Measurements from ENCODE around the gene SYT13.

Gene SYT13

GRCh38 chr11:45208135-45208534 is 78.0 kb downstream of the SYT13 start:
- Histone ChIP-seq H3K9me3 (ENCODE audit: insufficient read depth, low read length) (no peaks in the 10 kb centered on the region), H3K27me3 (ENCODE audit: low read depth, low read length) (no peaks in the 10 kb centered on the region), H3K9ac (ENCODE audit: low read length) (no peak overlapping the region), H3K36me3 (replicated peaks; ENCODE audit: low read depth, low read length) (no peaks in the 10 kb centered on the region), H4K20me1 (ENCODE audit: insufficient read depth, low read length) (no peaks in the 10 kb centered on the region), H3K4me1 (ENCODE audit: low read length) (no peaks in the 10 kb centered on the region), H3K4me3 (ENCODE audit: low read length) (no peak overlapping the region), H3K27ac (ENCODE audit: low read length) (no peak overlapping the region), H2AFZ (ENCODE audit: low read depth, low read length) (no peak overlapping the region), H3K79me2 (ENCODE audit: low read length) (no peaks in the 10 kb centered on the region), H3K4me2 (ENCODE audit: low read length) (no peak overlapping the region)
- TF ChIP-seq EZH2phosphoT487 (IDR thresholded peaks at IDR 0.05; ENCODE audit: low read depth): no peak
- TF ChIP-seq, protein P1, sequence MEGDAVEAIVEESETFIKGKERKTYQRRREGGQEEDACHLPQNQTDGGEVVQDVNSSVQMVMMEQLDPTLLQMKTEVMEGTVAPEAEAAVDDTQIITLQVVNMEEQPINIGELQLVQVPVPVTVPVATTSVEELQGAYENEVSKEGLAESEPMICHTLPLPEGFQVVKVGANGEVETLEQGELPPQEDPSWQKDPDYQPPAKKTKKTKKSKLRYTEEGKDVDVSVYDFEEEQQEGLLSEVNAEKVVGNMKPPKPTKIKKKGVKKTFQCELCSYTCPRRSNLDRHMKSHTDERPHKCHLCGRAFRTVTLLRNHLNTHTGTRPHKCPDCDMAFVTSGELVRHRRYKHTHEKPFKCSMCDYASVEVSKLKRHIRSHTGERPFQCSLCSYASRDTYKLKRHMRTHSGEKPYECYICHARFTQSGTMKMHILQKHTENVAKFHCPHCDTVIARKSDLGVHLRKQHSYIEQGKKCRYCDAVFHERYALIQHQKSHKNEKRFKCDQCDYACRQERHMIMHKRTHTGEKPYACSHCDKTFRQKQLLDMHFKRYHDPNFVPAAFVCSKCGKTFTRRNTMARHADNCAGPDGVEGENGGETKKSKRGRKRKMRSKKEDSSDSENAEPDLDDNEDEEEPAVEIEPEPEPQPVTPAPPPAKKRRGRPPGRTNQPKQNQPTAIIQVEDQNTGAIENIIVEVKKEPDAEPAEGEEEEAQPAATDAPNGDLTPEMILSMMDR (IDR thresholded peaks at IDR 0.05; ENCODE audit: low read depth, low read length): no peak

DNA sequence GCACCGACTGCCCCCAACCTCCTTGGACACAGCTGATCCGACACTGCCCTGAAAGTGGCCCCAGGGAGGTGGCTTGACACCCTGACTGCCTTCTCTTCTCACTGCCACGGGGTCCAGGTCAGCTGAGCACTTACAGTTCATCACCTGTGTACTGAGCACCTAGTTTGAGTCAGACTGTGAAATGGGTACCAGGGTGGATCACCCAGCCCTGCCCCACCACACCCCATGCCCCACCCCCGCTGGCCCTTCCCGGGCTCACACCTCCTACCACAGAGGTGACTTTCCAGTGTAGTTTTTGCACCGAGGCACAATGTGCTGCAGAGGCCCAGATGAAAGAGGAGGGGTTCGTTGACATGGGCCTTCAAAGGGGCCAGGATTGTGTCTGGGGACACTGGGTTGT is 80.2 kb downstream of the SYT13 start:
- H3K4me1 ChIP-seq (ENCODE audit: low read length): no peaks in the 10 kb centered on the region
- H3K36me3 ChIP-seq (replicated peaks; ENCODE audit: low read depth, low read length): no peaks in the 10 kb centered on the region
- H3K27me3 ChIP-seq (ENCODE audit: low read depth, low read length): no peaks in the 10 kb centered on the region
- no peaks in the 10 kb centered on the region for H3K9me3 ChIP-seq (ENCODE audit: insufficient read depth, low read length)
- no peak overlapping the region for H2AFZ ChIP-seq (ENCODE audit: low read depth, low read length)
- H3K4me2 ChIP-seq (ENCODE audit: low read length): no peak overlapping the region
- no peak overlapping the region for H3K9ac ChIP-seq (ENCODE audit: low read length)
- no peak overlapping the region for H3K27ac ChIP-seq (ENCODE audit: low read length)
- H3K79me2 ChIP-seq (ENCODE audit: low read length): no peaks in the 10 kb centered on the region
- TF ChIP-seq, protein P1 (IDR thresholded peaks at IDR 0.05; ENCODE audit: low read depth, low read length): no peak
- no peak for TF ChIP-seq EZH2phosphoT487 (IDR thresholded peaks at IDR 0.05; ENCODE audit: low read depth)
- H3K4me3 ChIP-seq (ENCODE audit: low read length): no peak overlapping the region
- no peaks in the 10 kb centered on the region for H4K20me1 ChIP-seq (ENCODE audit: insufficient read depth, low read length)

- no peak overlapping the region for H3K9ac ChIP-seq (ENCODE audit: low read length)
- H4K20me1 ChIP-seq (ENCODE audit: insufficient read depth, low read length): no peaks in the 10 kb centered on the region
- H3K36me3 ChIP-seq (replicated peaks; ENCODE audit: low read depth, low read length): no peaks in the 10 kb centered on the region
- no peak for TF ChIP-seq EZH2phosphoT487 (IDR thresholded peaks at IDR 0.05; ENCODE audit: low read depth)
- TF ChIP-seq, protein P1 (IDR thresholded peaks at IDR 0.05; ENCODE audit: low read depth, low read length): no peak
- no peaks in the 10 kb centered on the region for H3K9me3 ChIP-seq (ENCODE audit: insufficient read depth, low read length)
- no peaks in the 10 kb centered on the region for H3K4me1 ChIP-seq (ENCODE audit: low read length)
- no peaks in the 10 kb centered on the region for H3K27me3 ChIP-seq (ENCODE audit: low read depth, low read length)
- no peak overlapping the region for H3K4me2 ChIP-seq (ENCODE audit: low read length)
- H2AFZ ChIP-seq (ENCODE audit: low read depth, low read length): no peak overlapping the region
- H3K79me2 ChIP-seq (ENCODE audit: low read length): no peaks in the 10 kb centered on the region
- H3K4me3 ChIP-seq (ENCODE audit: low read length): no peak overlapping the region
- H3K27ac ChIP-seq (ENCODE audit: low read length): no peak overlapping the region
Measured at GRCh38 chr11:45204761-45205160, 81.4 kb downstream of the SYT13 start.

DNA sequence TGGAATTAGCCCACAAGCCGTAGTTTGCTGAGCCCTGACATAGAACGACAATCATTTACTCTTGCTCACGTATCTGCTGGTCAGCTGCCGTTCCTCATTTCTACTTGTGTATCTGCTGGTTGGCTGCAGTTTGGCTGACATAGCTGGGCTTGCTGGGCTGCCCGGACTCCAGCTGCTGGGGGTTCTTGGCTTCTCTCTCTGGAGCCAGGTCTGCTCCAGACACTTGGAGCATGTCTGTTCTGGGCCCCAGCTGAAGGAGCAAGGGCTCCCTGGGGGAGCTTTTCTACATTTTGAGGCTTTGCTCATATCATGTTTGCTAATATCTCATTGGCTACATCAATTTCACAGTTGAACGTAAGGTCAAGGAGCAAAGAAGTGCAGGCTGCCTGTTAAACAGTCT is 92.4 kb downstream of the SYT13 start:
- no peak overlapping the region for H3K4me2 ChIP-seq (ENCODE audit: low read length)
- no peak overlapping the region for H3K9ac ChIP-seq (ENCODE audit: low read length)
- H3K36me3 ChIP-seq (replicated peaks; ENCODE audit: low read depth, low read length): no peaks in the 10 kb centered on the region
- no peaks in the 10 kb centered on the region for H3K79me2 ChIP-seq (ENCODE audit: low read length)
- H3K27ac ChIP-seq (ENCODE audit: low read length): no peak overlapping the region
- no peak overlapping the region for H2AFZ ChIP-seq (ENCODE audit: low read depth, low read length)
- no peaks in the 10 kb centered on the region for H3K4me1 ChIP-seq (ENCODE audit: low read length)
- no peaks in the 10 kb centered on the region for H4K20me1 ChIP-seq (ENCODE audit: insufficient read depth, low read length)
- no peaks in the 10 kb centered on the region for H3K9me3 ChIP-seq (ENCODE audit: insufficient read depth, low read length)
- H3K27me3 ChIP-seq (ENCODE audit: low read depth, low read length): no peaks in the 10 kb centered on the region
- TF ChIP-seq EZH2phosphoT487 (IDR thresholded peaks at IDR 0.05; ENCODE audit: low read depth): no peak
- TF ChIP-seq, protein P1 (IDR thresholded peaks at IDR 0.05; ENCODE audit: low read depth, low read length): no peak
- no peak overlapping the region for H3K4me3 ChIP-seq (ENCODE audit: low read length)

Data from OCI-LY3 (cell line).